HL-60 (cell line): Measurements from ENCODE around the gene CHTOP.

Source experiments
- GABPA ChIP-seq: IDR thresholded peaks from 2 replicates; pipeline ENCODE4 v1.6.1; 2012; ENCODE audit warnings: low read depth
- POLR2AphosphoS5 ChIP-seq: IDR thresholded peaks from 2 replicates; pipeline ENCODE4 v1.6.1; 2012; ENCODE audit warnings: low read depth
- SPI1 ChIP-seq: IDR thresholded peaks from 2 replicates; pipeline ENCODE4 v1.6.1; 2012; ENCODE audit warnings: low read depth, mild to moderate bottlenecking, borderline replicate concordance
- TF ChIP-seq, protein P1 (sequence below): IDR thresholded peaks from one replicate; pipeline ENCODE4 v1.5.1; 2011; ENCODE audit warnings: low read length, control low read depth, inconsistent platforms; ENCODE audit not compliant: insufficient read depth
- TF ChIP-seq, protein P2 (sequence below): IDR thresholded peaks from 2 replicates; pipeline ENCODE4 v1.6.1; 2012; ENCODE audit warnings: low read depth; ENCODE audit not compliant: insufficient replicate concordance

DNA sequence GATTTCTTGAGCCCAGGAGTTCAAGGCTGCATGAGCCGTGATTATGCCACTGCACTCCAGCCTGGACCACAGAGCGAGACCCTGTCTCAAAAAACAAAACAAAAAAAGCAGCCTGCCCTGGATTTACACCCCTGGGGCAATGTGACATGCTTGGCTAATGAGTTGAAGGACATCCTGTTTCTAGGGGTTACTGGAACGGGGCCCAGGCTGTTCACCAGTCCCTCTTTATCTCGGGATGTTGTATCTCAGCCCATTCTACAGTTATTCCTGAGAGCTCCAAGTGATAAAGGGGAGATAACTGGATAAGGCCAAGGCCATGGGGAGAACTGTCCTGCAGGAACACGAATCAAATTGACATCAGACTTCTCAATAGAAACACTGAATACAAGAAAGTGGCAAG lies 46.6 kb upstream of the CHTOP start:
- TF ChIP-seq, protein P1, sequence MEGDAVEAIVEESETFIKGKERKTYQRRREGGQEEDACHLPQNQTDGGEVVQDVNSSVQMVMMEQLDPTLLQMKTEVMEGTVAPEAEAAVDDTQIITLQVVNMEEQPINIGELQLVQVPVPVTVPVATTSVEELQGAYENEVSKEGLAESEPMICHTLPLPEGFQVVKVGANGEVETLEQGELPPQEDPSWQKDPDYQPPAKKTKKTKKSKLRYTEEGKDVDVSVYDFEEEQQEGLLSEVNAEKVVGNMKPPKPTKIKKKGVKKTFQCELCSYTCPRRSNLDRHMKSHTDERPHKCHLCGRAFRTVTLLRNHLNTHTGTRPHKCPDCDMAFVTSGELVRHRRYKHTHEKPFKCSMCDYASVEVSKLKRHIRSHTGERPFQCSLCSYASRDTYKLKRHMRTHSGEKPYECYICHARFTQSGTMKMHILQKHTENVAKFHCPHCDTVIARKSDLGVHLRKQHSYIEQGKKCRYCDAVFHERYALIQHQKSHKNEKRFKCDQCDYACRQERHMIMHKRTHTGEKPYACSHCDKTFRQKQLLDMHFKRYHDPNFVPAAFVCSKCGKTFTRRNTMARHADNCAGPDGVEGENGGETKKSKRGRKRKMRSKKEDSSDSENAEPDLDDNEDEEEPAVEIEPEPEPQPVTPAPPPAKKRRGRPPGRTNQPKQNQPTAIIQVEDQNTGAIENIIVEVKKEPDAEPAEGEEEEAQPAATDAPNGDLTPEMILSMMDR = no peak
- TF ChIP-seq, protein P2, sequence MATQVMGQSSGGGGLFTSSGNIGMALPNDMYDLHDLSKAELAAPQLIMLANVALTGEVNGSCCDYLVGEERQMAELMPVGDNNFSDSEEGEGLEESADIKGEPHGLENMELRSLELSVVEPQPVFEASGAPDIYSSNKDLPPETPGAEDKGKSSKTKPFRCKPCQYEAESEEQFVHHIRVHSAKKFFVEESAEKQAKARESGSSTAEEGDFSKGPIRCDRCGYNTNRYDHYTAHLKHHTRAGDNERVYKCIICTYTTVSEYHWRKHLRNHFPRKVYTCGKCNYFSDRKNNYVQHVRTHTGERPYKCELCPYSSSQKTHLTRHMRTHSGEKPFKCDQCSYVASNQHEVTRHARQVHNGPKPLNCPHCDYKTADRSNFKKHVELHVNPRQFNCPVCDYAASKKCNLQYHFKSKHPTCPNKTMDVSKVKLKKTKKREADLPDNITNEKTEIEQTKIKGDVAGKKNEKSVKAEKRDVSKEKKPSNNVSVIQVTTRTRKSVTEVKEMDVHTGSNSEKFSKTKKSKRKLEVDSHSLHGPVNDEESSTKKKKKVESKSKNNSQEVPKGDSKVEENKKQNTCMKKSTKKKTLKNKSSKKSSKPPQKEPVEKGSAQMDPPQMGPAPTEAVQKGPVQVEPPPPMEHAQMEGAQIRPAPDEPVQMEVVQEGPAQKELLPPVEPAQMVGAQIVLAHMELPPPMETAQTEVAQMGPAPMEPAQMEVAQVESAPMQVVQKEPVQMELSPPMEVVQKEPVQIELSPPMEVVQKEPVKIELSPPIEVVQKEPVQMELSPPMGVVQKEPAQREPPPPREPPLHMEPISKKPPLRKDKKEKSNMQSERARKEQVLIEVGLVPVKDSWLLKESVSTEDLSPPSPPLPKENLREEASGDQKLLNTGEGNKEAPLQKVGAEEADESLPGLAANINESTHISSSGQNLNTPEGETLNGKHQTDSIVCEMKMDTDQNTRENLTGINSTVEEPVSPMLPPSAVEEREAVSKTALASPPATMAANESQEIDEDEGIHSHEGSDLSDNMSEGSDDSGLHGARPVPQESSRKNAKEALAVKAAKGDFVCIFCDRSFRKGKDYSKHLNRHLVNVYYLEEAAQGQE = no peak
- no peak for TF ChIP-seq SPI1
- no peak for TF ChIP-seq POLR2AphosphoS5
- TF ChIP-seq GABPA = no peak
